Motor neuron (in vitro differentiated cells): ENCODE measurements around the gene GAS2L2. TPM values are rescaled to one million over a fixed set of nuclear protein-coding genes. Genes with fewer than 3 reads are reported as not detected.
"Not testable (repeated sequence)": the region's sequence is repeated elsewhere in the genome, so short reads cannot be mapped to it uniquely, and the experiment has no call there.

Source experiments
- ATAC-seq, 8 experiments: fragments of 200-7000 bp; cut with Tn5 transposase; replicated peaks in 6 of 8; 2 replicates each; pipeline ENCODE4 v1.8.0; 2021; ENCODE audit warnings: mild to moderate bottlenecking in 8 of 8, moderate library complexity in 8 of 8
- H3K27ac ChIP-seq, 2 donors: fragments of 250-450 bp; sonication (Bioruptor Pico); 2 replicates each; pipeline ENCODE4 v1.9.0; 2021; ENCODE audit warnings: antibody characterized with exemption in 2 of 2, mild to moderate bottlenecking in 2 of 2, moderate library complexity in 1 of 2
- H3K4me1 ChIP-seq, 2 donors: fragments of 250-450 bp; sonication (Bioruptor Pico); replicated peaks in 1 of 2; 2 replicates each; pipeline ENCODE4 v1.6.1; 2021; ENCODE audit warnings: antibody characterized with exemption in 2 of 2, mild to moderate bottlenecking in 2 of 2, moderate library complexity in 1 of 2
- H3K4me3 ChIP-seq, 5 donors: fragments of 250-450 bp; sonication (Bioruptor Pico); 2 replicates each; pipeline ENCODE4 v1.9.0; 2021; ENCODE audit warnings: antibody characterized with exemption in 5 of 5, mild to moderate bottlenecking in 5 of 5, moderate library complexity in 4 of 5
- WGBS, 10 experiments: fragments of 450-650 bp; shearing (Covaris generic); methylation state at CpG; one replicate each; pipeline ENCODE4 v1.0.0; 2022; 5-methylcytosine and 5-hydroxymethylcytosine counted together
- in situ Hi-C, 9 experiments: fragments of 400-800 bp; cut with MboI; loops; one replicate each; pipeline ENCODE4 v1.15.0; 2021; ENCODE audit warnings: low sequenced_read_pairs in 9 of 9, low pct_unique_long_range_greater_than_20kb in 2 of 9; ENCODE audit not compliant: unreplicated experiment in 9 of 9
- total RNA-seq, 8 experiments: library from RNA; unstranded; fragments of 300-600 nt; gene quantifications; 2 replicates each; pipeline versions ENCODE4 v1.2.3 to v1.2.4, GENCODE V29; 2022

Gene GAS2L2
- total RNA-seq, 8 experiments from 2014 or later = 0.08 to 1.8 (median 0.22) TPM; not detected in 2

- WGBS, 10 experiments = 6 to 100% (median 50%) methylated on average over 2 to 5 of the region's 7 CpGs; no CpG with 5 or more reads in 2 of the 10 experiments
- Histone ChIP-seq H3K27ac (no peak overlapping the region), H3K4me1 (peaks cover 6 to 24% of the 10 kb centered on the region in 2 donors), H3K4me3 (no peak overlapping the region)
- in situ Hi-C loops = no loop called here
- ATAC-seq = no peak
Observed at GRCh38 chr17:35766903-35767510, 14.0 kb upstream of the GAS2L2 start.

DNA sequence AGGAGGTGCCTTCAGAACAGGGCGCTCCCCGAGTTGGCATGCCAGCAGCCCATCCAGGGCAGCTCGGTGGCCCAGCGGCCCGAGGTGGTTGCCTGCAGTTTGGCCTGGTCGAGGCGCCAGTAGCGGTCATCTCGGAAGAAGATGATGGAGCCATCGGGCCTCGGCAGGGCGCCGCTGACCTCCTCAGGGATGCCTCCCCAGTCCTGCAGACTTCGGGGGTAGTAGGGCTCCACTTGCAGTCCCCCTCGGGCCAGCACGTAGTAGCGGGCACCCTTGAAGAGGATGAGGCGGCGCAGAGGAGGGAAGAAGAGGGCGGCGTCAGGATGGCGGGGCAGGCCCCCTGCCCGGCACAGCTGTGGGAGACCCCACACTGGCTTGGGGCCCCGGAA lies 13.4 kb upstream of the GAS2L2 start:
- no peak for ATAC-seq
- Histone ChIP-seq H3K27ac (no peak overlapping the region), H3K4me1 (peaks cover 6 to 24% of the 10 kb centered on the region in 2 donors), H3K4me3 (no peak overlapping the region)
- in situ Hi-C loops = no loop called here
- WGBS, 10 experiments = 68 to 100% methylated on average over 1 to 4 of the region's 24 CpGs; no CpG with 5 or more reads in 8 of the 10 experiments

DNA sequence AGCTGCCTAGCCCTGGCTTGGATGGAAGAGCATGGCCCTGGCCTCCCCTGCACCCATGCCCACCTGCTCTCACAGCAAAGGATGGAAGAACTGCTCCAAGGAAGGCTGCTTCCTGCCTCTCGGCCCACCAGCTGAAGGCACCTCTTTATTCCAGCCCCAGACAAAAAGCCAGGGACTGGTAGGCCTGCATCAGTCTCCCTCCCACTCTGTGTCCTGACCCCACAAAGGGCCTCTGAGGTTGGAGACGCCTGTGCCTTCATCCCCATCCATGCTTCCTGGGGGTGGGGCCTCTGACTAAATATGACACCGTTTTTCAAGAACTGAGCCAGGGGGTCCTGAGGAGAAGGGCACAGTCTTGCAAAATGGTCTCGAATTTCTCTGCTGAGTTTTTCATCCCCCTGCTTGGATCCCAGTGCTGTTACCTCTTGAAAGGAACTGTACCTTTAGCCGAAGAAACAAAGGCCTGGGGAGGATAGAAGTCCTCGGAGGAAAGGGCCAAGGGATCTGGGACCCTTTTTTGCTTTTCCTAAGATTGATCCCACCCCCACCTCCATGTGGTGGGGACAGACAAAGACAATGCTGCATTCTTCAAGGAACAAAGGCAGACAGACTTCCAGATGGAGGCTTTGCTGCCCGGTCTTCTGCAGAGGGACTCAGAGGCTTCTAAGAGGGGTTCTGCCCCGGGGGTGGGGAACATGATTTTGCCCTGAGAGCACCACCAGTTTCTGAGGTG lies 12.9 kb upstream of the GAS2L2 start:
- Histone ChIP-seq H3K4me3 (no peak overlapping the region), H3K4me1 (peaks cover 6 to 24% of the 10 kb centered on the region in 2 donors), H3K27ac (peak overlapping the region; percentile 18 to 81)
- in situ Hi-C loops = no loop called here
- ATAC-seq = no peak
- WGBS, 10 experiments = 16 to 66% (median 31%) methylated on average over 1 to 5 of the region's 8 CpGs; no CpG with 5 or more reads in 3 of the 10 experiments

DNA sequence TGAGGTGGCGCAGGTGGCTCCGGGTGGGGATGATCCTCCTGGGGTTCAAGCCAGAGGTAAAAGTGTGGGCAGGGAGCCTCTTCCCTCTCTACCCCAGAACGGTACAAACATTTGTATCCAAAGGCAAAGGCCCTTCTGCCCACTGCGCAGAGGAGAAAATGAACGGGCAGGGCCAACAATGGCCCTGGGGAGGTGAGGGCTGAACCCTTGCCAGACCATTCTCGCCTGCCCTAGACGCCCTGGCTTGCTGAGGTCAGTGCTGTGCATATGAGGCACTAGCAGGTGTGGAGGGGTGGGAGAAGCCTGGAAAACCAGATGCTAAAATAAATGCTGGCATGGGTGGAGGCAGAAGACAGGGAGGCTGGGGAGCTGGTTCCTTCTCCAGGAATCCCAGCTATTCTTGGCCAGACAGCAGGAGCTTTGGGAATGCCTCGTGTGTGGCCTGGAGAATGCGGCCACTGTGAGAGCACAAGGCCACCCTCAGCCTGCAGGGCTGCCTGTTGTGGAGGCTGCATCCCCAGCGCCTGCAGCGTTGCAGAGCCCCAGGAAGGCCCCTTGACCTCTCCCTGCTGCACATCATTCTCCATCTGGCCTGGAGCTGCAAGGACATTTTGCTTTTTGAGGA lies 12.2 kb upstream of the GAS2L2 start:
- H3K4me3 ChIP-seq = no peak overlapping the region
- WGBS, 10 experiments = 38 to 90% (median 60%) methylated on average over 1 to 6 of the region's 11 CpGs; no CpG with 5 or more reads in 4 of the 10 experiments
- H3K4me1 ChIP-seq = peaks cover 6 to 24% of the 10 kb centered on the region in 2 donors
- ATAC-seq = no peak
- H3K27ac ChIP-seq = peak overlapping the region in 1 of 2 donors; percentile 81
- in situ Hi-C loops = no loop called here

DNA sequence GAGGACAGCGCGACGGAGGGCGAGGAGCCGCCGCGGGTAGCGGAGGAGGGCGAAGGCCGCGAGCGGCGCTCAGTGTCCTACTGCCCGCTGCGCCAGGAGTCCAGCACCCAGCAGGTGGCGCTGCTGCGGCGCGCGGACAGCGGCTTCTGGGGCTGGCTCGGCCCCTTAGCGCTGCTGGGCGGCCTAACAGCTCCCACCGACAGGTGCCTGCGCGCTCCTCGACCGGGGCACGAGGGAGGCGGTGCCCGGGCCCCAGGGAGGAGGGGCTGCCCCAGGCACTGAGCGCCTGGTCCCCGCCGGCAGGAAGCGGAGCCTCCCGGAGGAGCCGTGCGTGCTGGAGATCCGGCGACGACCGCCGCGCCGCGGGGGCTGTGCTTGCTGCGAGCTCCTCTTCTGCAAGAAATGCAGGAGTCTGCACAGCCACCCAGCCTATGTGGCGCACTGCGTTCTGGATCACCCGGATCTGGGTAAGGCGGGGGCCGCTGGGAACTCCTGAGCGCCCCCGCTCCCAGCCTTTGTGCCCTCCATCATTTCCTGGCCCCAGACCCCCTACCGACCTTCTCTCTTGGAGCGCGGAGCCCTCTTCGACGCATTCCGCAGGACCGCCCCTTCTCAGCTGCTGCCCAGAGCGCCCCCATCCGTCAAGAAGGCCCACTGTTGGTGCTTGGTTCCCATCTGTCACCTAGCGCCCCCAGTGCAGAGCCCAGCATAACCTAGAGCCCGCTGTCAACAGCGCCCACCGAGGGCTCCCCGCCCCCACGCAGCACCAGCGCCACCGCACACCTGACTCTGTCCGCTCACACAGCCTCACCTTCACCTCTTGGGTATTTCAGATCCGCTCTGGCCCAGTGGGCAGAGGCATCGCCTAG lies 11.3 kb upstream of the GAS2L2 start:
- peak; percentile 91 to 98 (median 96) for ATAC-seq
- peak overlapping the region; percentile 47 to 81 for H3K27ac ChIP-seq
- in situ Hi-C loops = no loop called here
- H3K4me3 ChIP-seq = peak overlapping the region; percentile 22 to 41 (median 26)
- peaks cover 6 to 24% of the 10 kb centered on the region in 2 donors for H3K4me1 ChIP-seq
- WGBS, 10 experiments = 0 to 80% (median 25%) methylated on average over 1 to 9 of the region's 75 CpGs; no CpG with 5 or more reads in 5 of the 10 experiments

- WGBS, 10 experiments = 0 to 100% (median 51%) methylated on average over 1 to 12 of the region's 17 CpGs; no CpG with 5 or more reads in 1 of the 10 experiments
- H3K4me1 ChIP-seq = peaks cover 6 to 24% of the 10 kb centered on the region in 2 donors
- peak overlapping the region in 1 of 2 donors; percentile 81 for H3K27ac ChIP-seq
- H3K4me3 ChIP-seq = peak overlapping the region; percentile 22 to 41 (median 26)
- no peak for ATAC-seq
- in situ Hi-C loops = no loop called here
Observed at GRCh38 chr17:35763767-35764122, 10.7 kb upstream of the GAS2L2 start.

DNA sequence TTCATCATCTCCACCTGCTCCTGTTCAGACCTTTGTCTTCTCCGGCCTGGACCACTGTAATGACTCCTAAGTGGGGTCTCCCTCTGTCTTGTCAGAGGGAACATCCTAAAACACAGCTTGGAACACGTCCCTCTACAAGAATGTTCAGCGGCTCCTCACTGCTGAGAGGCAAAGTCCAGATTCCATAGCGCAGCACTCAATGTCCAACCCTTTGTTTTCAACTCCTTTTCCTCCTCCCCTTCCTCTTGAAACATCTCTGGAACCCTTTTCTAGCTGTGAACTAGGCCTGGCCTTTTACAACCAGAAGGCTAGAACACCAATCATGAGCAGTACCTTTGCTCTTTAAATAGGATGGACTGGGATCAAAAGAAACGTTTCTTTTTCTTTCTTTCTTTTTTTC lies 8.6 kb upstream of the GAS2L2 start:
- no peak overlapping the region for H3K27ac ChIP-seq
- in situ Hi-C loops = no loop called here
- ATAC-seq = no peak
- H3K4me3 ChIP-seq = no peak overlapping the region
- H3K4me1 ChIP-seq = peaks cover 6 to 21% of the 10 kb centered on the region in 2 donors
- 47 to 94% (median 86%) methylated on average over 1 to 5 of the region's 5 CpGs; no CpG with 5 or more reads in 2 of the 10 experiments for WGBS, 10 experiments

DNA sequence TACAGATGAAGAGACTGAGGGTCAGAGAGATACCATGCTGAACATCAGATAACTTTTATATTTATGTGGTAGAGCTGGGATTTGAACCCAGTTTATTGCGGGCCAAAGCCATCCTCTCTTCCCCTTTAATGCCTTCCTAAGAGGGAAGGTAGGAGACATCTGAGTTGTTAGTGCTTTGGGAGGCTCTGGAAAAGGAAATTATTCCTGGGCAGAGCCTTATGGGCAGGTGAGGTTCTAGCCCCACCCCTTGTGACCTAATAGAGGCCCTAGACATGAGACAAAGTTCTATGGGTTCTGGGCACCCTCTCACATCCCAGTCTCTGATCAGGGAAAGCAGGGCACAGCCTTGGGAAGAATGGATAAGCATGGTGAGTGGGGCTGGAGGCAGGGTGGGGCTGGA lies 7.5 kb upstream of the GAS2L2 start, which contains the start of gene C17orf50:
C17orf50 (plus strand) TSS at position 301 of the 400 bp plus-strand sequence; CDS start at position 356, 55 bp downstream.
- in situ Hi-C loops = no loop called here
- ATAC-seq = no peak
- WGBS, 10 experiments = 40 to 100% (median 78%) methylated on average over 1 of the region's 1 CpG; no CpG with 5 or more reads in 7 of the 10 experiments
- no peak within 1 kb of the TSS for H3K27ac ChIP-seq
- H3K4me1 ChIP-seq = peaks cover 3 to 13% of the 10 kb centered on the region in 2 donors
- no peak within 1 kb of the TSS for H3K4me3 ChIP-seq

- no peak overlapping the region for H3K27ac ChIP-seq
Observed at GRCh38 chr17:35757243-35757642, 4.2 kb upstream of the GAS2L2 start.

DNA sequence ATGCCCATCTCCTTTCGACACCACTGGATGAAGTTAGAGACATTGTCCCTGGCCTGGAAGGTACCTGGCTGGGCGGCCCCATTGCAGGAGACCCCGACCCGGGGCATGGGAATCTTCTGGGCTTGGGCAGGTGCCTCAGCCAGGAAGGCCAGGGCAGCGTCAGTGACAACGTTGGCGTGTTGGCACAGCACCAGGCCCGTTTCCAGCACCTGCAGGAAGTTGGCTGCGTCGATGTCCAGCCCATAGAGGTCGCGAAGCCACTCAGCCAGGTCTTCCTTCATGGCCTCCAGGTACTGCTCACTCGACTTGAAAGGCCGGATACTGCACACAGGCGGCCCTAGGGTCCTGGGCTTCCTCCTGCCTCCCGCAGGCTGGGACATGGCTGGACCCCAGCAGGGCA lies 568 bp downstream of the GAS2L2 start:
- Histone ChIP-seq H3K27ac (no peak overlapping the region), H3K4me1 (peaks cover 0 to 9% of the 10 kb centered on the region in 2 donors), H3K4me3 (no peak overlapping the region)
- in situ Hi-C loops = no loop called here
- WGBS, 10 experiments = 58 to 100% (median 100%) methylated on average over 1 to 5 of the region's 16 CpGs; no CpG with 5 or more reads in 5 of the 10 experiments
- peak in 2 of 8 experiments; percentile 4 to 5 for ATAC-seq

More at GRCh38 chr17:35757243-35757642, 4.2 kb upstream of the GAS2L2 start:
- H3K4me1 ChIP-seq = no peaks in the 10 kb centered on the region
- ATAC-seq = no peak
- in situ Hi-C loops = no loop called here
- no peak overlapping the region for H3K4me3 ChIP-seq

DNA sequence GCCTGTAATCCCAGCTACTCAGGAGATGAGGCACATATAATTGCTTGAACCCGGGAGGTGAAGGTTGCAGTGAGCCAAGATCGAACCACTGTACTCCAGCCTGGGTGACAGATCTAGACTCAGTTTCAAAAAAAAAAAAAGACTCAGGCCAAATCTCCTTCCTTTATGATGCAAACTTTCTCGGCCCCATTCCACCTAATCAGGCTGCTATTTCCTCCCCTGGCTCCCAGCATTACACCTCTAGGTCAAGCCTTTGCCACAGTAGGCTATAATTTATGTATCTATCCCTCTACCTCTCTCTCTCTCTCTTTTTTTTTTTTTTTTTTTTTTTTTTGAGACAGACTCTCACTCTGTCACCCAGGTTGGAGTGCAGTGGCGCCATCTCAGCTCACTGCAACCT lies 1.5 kb downstream of the GAS2L2 start:
- H3K27ac ChIP-seq, H3K4me1 ChIP-seq, ATAC-seq, in situ Hi-C loops, H3K4me3 ChIP-seq: not testable (repeated sequence)
- WGBS, 10 experiments = 61 to 100% (median 78%) methylated on average over 1 to 3 of the region's 4 CpGs; no CpG with 5 or more reads in 3 of the 10 experiments
